Measurements from ENCODE around the gene MNS1.

GRCh38 chr15:56440214-56440770 lies 24.6 kb downstream of the MNS1 start:
- TF ChIP-seq CTCF (IDR thresholded peaks at IDR 0.05 in 2 of 3, conservative IDR thresholded peaks at IDR 0.05 in 1 of 3; ENCODE audit: borderline replicate concordance in 1 of 3, insufficient read depth in 1 of 3, low read depth in 2 of 3, low read length in 2 of 3) (no peak), TCF7L2 (IDR thresholded peaks at IDR 0.05; ENCODE audit: borderline replicate concordance, extremely low read depth, insufficient read depth, insufficient read length) (no peak), JUND (IDR thresholded peaks at IDR 0.05) (no peak), POLR2A (IDR thresholded peaks at IDR 0.05; ENCODE audit: borderline replicate concordance, extremely low read depth, insufficient read depth, insufficient read length) (no peak), ATF3 (IDR thresholded peaks at IDR 0.05) (no peak), YY1 (IDR thresholded peaks at IDR 0.05; ENCODE audit: extremely low read depth, insufficient replicate concordance, low read depth, low read length) (no peak), ELF1 (IDR thresholded peaks at IDR 0.05; ENCODE audit: borderline replicate concordance, low read depth) (no peak)

All from HCT116 (cell line).